HL-60/S4 (cell line): Measurements from ENCODE around the gene PITRM1.

Experiments used
- in situ Hi-C: fragments of 300-500 bp; cut with MboI; formaldehyde crosslinking; loops from 2 replicates; pipeline ENCODE4 v1.14.3; 2022; ENCODE audit warnings: low sequenced_read_pairs

PITRM1 gene

GRCh38 chr10:3143791-3144434 lies 28.7 kb downstream of the PITRM1 start:
- in situ Hi-C loops, result no loop called here

- in situ Hi-C loops, result no loop called here
Observed at GRCh38 chr10:3143366-3143765, 29.2 kb downstream of the PITRM1 start.

- in situ Hi-C loops, result no loop called here
Observed at GRCh38 chr10:3142146-3142875, 30.3 kb downstream of the PITRM1 start.

GRCh38 chr10:3141351-3142005 lies 31.1 kb downstream of the PITRM1 start:
- in situ Hi-C loops, result no loop called here

- in situ Hi-C loops, result no loop called here
Observed at GRCh38 chr10:3140280-3140679, 32.3 kb downstream of the PITRM1 start.

- in situ Hi-C loops, result no loop called here
Observed at GRCh38 chr10:3139216-3139910, 33.2 kb downstream of the PITRM1 start.

GRCh38 chr10:3137958-3138726 lies 34.4 kb downstream of the PITRM1 start:
- in situ Hi-C loops, result no loop called here

GRCh38 chr10:3136763-3137611 lies 35.6 kb downstream of the PITRM1 start:
- in situ Hi-C loops, result no loop called here

GRCh38 chr10:3136336-3136735 lies 36.2 kb downstream of the PITRM1 start:
- in situ Hi-C loops, result no loop called here

- in situ Hi-C loops, result no loop called here
Observed at GRCh38 chr10:3135006-3135405, 37.6 kb downstream of the PITRM1 start.

GRCh38 chr10:3133948-3134347 lies 38.6 kb downstream of the PITRM1 start:
- in situ Hi-C loops, result no loop called here

GRCh38 chr10:3132036-3133025 lies 40.3 kb downstream of the PITRM1 start:
- in situ Hi-C loops, result no loop called here

- in situ Hi-C loops, result no loop called here
Observed at GRCh38 chr10:3131098-3131497, 41.5 kb downstream of the PITRM1 start.

- in situ Hi-C loops, result no loop called here
Observed at GRCh38 chr10:3129581-3130340, 42.8 kb downstream of the PITRM1 start.

- in situ Hi-C loops, result no loop called here
Observed at GRCh38 chr10:3128379-3129130, 44.0 kb downstream of the PITRM1 start.

- in situ Hi-C loops, result no loop called here
Observed at GRCh38 chr10:3127921-3128320, 44.7 kb downstream of the PITRM1 start.

- in situ Hi-C loops, result no loop called here
Observed at GRCh38 chr10:3126741-3127346, 45.7 kb downstream of the PITRM1 start.
